H9 (cell line): Measurements from ENCODE around the gene SLC7A1. TPM values are rescaled to one million over a fixed set of nuclear protein-coding genes. Genes with fewer than 3 reads are reported as not detected.

Experiments
- DNase-seq: peaks from one replicate; pipeline ENCODE4 v3.0.0-alpha.2; 2017
- H2AFZ ChIP-seq: one replicate; pipeline ENCODE4 v1.6.1; 2013; ENCODE audit warnings: mild to moderate bottlenecking, low read length, control low read depth, moderate library complexity
- H2AK5ac ChIP-seq: 2 replicates; pipeline ENCODE4 v1.6.1; 2013; ENCODE audit warnings: low read length, control low read depth, mixed read lengths; ENCODE audit not compliant: insufficient read length
- H2BK120ac ChIP-seq: one replicate; pipeline ENCODE4 v1.6.1; 2013; ENCODE audit warnings: low read depth, mild to moderate bottlenecking, low read length, control low read depth, inconsistent platforms; ENCODE audit not compliant: poor library complexity, severe bottlenecking
- H2BK12ac ChIP-seq: 2 replicates; pipeline ENCODE4 v1.6.1; 2013; ENCODE audit warnings: low read length, control low read depth, mixed read lengths, low read depth; ENCODE audit not compliant: insufficient read length
- H2BK15ac ChIP-seq: 2 replicates; pipeline ENCODE4 v1.6.1; 2013; ENCODE audit warnings: low read depth, low read length, control low read depth
- H2BK20ac ChIP-seq: one replicate; pipeline ENCODE4 v1.6.1; 2013; ENCODE audit warnings: low read depth, mild to moderate bottlenecking, low read length, control low read depth, inconsistent platforms; ENCODE audit not compliant: poor library complexity, severe bottlenecking
- H2BK5ac ChIP-seq: 2 replicates; pipeline ENCODE4 v1.6.1; 2013; ENCODE audit warnings: low read length, control low read depth, mixed read lengths; ENCODE audit not compliant: insufficient read length
- H3K14ac ChIP-seq: 2 replicates; pipeline ENCODE4 v1.6.1; 2013; ENCODE audit warnings: low read length, control low read depth; ENCODE audit not compliant: insufficient read depth
- H3K18ac ChIP-seq: 2 replicates; pipeline ENCODE4 v1.6.1; 2013; ENCODE audit warnings: low read depth, mild to moderate bottlenecking, mixed read lengths, low read length, control low read depth; ENCODE audit not compliant: insufficient read length
- H3K23ac ChIP-seq: 2 replicates; pipeline ENCODE4 v1.6.1; 2013; ENCODE audit warnings: low read length, control low read depth, mixed read lengths, low read depth; ENCODE audit not compliant: insufficient read length
- H3K23me2 ChIP-seq: 2 replicates; pipeline ENCODE4 v1.6.1; 2013; ENCODE audit warnings: low read depth, mild to moderate bottlenecking, mixed read lengths, low read length, control low read depth; ENCODE audit not compliant: insufficient read length, poor library complexity, severe bottlenecking
- H3K27ac ChIP-seq: 2 replicates; pipeline ENCODE4 v1.5.1; 2013; ENCODE audit warnings: low read length, control low read depth, mixed read lengths, low read depth; ENCODE audit not compliant: insufficient read length
- H3K27me3 ChIP-seq: 2 replicates; pipeline ENCODE4 v1.6.1; 2013; ENCODE audit warnings: low read length, control low read depth, inconsistent platforms; ENCODE audit not compliant: insufficient read depth
- H3K4ac ChIP-seq: 2 replicates; pipeline ENCODE4 v1.6.1; 2013; ENCODE audit warnings: low read depth, mild to moderate bottlenecking, control low read depth, inconsistent platforms, low read length, moderate library complexity
- H3K4me1 ChIP-seq: 2 replicates; pipeline ENCODE4 v1.6.1; 2013; ENCODE audit warnings: low read length, control low read depth, inconsistent platforms; ENCODE audit not compliant: insufficient read depth
- H3K4me2 ChIP-seq: 2 replicates; pipeline ENCODE4 v1.6.1; 2013; ENCODE audit warnings: low read length, control low read depth, mixed read lengths; ENCODE audit not compliant: insufficient read length, insufficient read depth
- H3K56ac ChIP-seq: 2 replicates; pipeline ENCODE4 v1.6.1; 2013; ENCODE audit warnings: low read depth, mild to moderate bottlenecking, mixed read lengths, low read length, control low read depth; ENCODE audit not compliant: insufficient read length
- H3K79me1 ChIP-seq: 2 replicates; pipeline ENCODE4 v1.6.1; 2013; ENCODE audit warnings: low read depth, mild to moderate bottlenecking, moderate library complexity, low read length, control low read depth, inconsistent platforms; ENCODE audit not compliant: insufficient read depth, poor library complexity, severe bottlenecking
- H3K79me2 ChIP-seq: 2 replicates; pipeline ENCODE4 v1.6.1; 2013; ENCODE audit warnings: low read length, control low read depth, inconsistent platforms; ENCODE audit not compliant: insufficient read depth
- H3K9ac ChIP-seq: 2 replicates; pipeline ENCODE4 v1.6.1; 2013; ENCODE audit warnings: low read length, control low read depth, mixed read lengths; ENCODE audit not compliant: insufficient read length; ENCODE audit errors: extremely low read depth
- H3K9me3 ChIP-seq: one replicate; pipeline ENCODE4 v1.6.1; 2013; ENCODE audit warnings: low read depth, low read length, inconsistent platforms; ENCODE audit not compliant: control insufficient read depth
- H3T11ph ChIP-seq: one replicate; pipeline ENCODE4 v1.6.1; 2013; ENCODE audit warnings: mild to moderate bottlenecking, low read length, control low read depth, inconsistent platforms
- H4K20me1 ChIP-seq: one replicate; pipeline ENCODE4 v1.6.1; 2013; ENCODE audit not compliant: control insufficient read depth, insufficient read length, insufficient read depth
- H4K5ac ChIP-seq: 2 replicates; pipeline ENCODE4 v1.6.1; 2013; ENCODE audit warnings: low read depth, mild to moderate bottlenecking, mixed read lengths, low read length, control low read depth; ENCODE audit not compliant: insufficient read length
- H4K8ac ChIP-seq: replicated peaks from 2 replicates; pipeline ENCODE4 v1.6.1; 2013; ENCODE audit warnings: low read length, control low read depth, mixed read lengths, low read depth; ENCODE audit not compliant: insufficient read length
- H4K91ac ChIP-seq: 2 replicates; pipeline ENCODE4 v1.6.1; 2013; ENCODE audit warnings: low read depth, mild to moderate bottlenecking, moderate library complexity, mixed read lengths, low read length, control low read depth; ENCODE audit not compliant: insufficient read length
- H3K27ac Mint-ChIP-seq, 3 experiments: 2 replicates in 2 of 3; 3 replicates in 1 of 3; pipeline ENCODE4 v1.8.0; 2020 to 2021; ENCODE audit warnings: mixed read lengths in 3 of 3, mild to moderate bottlenecking in 1 of 3, moderate library complexity in 1 of 3
- H3K27me3 Mint-ChIP-seq: 2 replicates; pipeline ENCODE4 v1.8.0; 2021; ENCODE audit warnings: low read depth, mild to moderate bottlenecking, moderate library complexity, mixed read lengths
- H3K36me3 Mint-ChIP-seq, 3 experiments: 2 replicates in 2 of 3; 3 replicates in 1 of 3; pipeline ENCODE4 v1.8.0; 2020 to 2021; ENCODE audit warnings: low read depth in 3 of 3, mixed read lengths in 3 of 3; ENCODE audit not compliant: insufficient read depth in 1 of 3
- H3K4me1 Mint-ChIP-seq, 2 experiments: 2 replicates each; pipeline ENCODE4 v1.8.0; 2020; ENCODE audit warnings: mixed read lengths in 2 of 2
- H3K4me3 Mint-ChIP-seq, 2 experiments: 2 replicates in 1 of 2; 3 replicates in 1 of 2; pipeline ENCODE4 v1.8.0; 2020 to 2021; ENCODE audit warnings: mild to moderate bottlenecking in 2 of 2, mixed read lengths in 2 of 2, moderate library complexity in 1 of 2
- H3K9me3 Mint-ChIP-seq, 2 experiments: 2 replicates in 1 of 2; 3 replicates in 1 of 2; pipeline ENCODE4 v1.8.0; 2020; ENCODE audit warnings: mild to moderate bottlenecking in 2 of 2, mixed read lengths in 2 of 2, moderate library complexity in 1 of 2
- WGBS: extraction: QIAGEN DNeasy Blood & Tissue Kit; methylation state at CpG from one replicate; pipeline ENCODE4 v1.1.7; 2013; ENCODE audit warnings: missing lambda C conversion rate, low lambda C conversion rate, mixed read lengths; ENCODE audit not compliant: insufficient read length; ENCODE audit errors: extremely low coverage; 5-methylcytosine and 5-hydroxymethylcytosine counted together
- total RNA-seq: library from RNA; stranded (reverse); gene quantifications from 2 replicates; pipeline ENCODE4 v1.2.1, GENCODE V29; 2021
- TF ChIP-seq, protein P1 (sequence below): fragments of 200-600 bp; sonication (generic); conservative IDR thresholded peaks from 3 replicates; pipeline ENCODE4 v1.8.0; 2021; ENCODE audit warnings: antibody characterized with exemption, mild to moderate bottlenecking

Gene SLC7A1
- total RNA-seq, 1 experiment from 2014 or later: 109 TPM

DNA sequence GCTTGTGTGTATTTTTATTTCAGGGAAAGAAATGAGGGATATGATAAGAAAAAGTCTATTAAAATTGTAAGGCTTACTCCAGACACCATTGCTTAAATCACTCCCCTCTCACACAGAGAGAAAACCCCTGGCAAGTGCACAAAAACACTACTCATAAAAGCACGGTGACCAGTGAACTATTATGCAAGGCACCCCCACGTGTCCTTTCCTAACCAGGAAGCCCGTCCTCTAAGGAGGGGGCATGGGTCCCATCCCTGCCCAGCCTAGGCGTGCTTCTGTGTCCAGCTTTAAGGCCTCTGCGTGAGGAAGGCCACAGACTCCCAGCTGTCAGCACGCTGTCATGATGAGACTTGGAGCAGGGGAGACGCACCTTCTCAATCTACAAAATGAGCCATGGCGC, 83.5 kb downstream of the SLC7A1 start:
- no peak for DNase-seq
- Histone ChIP-seq H3K79me1 (no peaks in the 10 kb centered on the region), H2BK5ac (no peak overlapping the region), H4K20me1 (no peaks in the 10 kb centered on the region), H3K27me3 (no peaks in the 10 kb centered on the region), H2BK15ac (no peak overlapping the region), H2BK12ac (no peak overlapping the region), H3K4ac (no peak overlapping the region), H4K5ac (no peak overlapping the region), H2AK5ac (no peak overlapping the region), H3K79me2 (no peaks in the 10 kb centered on the region), H3K4me2 (no peak overlapping the region), H3K14ac (no peak overlapping the region), H3K27ac (no peak overlapping the region), H3T11ph (no peak overlapping the region), H3K4me1 (no peaks in the 10 kb centered on the region), H3K23me2 (no peaks in the 10 kb centered on the region), H3K9ac (no peak overlapping the region), H3K9me3 (no peaks in the 10 kb centered on the region), H3K18ac (no peak overlapping the region), H2BK20ac (no peak overlapping the region), H4K8ac (no peak overlapping the region), H2BK120ac (no peak overlapping the region), H3K56ac (no peak overlapping the region), H3K23ac (no peak overlapping the region), H2AFZ (no peak overlapping the region), H4K91ac (no peak overlapping the region)
- TF ChIP-seq, protein P1, sequence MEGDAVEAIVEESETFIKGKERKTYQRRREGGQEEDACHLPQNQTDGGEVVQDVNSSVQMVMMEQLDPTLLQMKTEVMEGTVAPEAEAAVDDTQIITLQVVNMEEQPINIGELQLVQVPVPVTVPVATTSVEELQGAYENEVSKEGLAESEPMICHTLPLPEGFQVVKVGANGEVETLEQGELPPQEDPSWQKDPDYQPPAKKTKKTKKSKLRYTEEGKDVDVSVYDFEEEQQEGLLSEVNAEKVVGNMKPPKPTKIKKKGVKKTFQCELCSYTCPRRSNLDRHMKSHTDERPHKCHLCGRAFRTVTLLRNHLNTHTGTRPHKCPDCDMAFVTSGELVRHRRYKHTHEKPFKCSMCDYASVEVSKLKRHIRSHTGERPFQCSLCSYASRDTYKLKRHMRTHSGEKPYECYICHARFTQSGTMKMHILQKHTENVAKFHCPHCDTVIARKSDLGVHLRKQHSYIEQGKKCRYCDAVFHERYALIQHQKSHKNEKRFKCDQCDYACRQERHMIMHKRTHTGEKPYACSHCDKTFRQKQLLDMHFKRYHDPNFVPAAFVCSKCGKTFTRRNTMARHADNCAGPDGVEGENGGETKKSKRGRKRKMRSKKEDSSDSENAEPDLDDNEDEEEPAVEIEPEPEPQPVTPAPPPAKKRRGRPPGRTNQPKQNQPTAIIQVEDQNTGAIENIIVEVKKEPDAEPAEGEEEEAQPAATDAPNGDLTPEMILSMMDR: no peak
- Mint-ChIP-seq H3K27ac (no peak overlapping the region), H3K4me1 (no peaks in the 10 kb centered on the region), H3K36me3 (peaks cover 29 to 65% (median 44%) of the 10 kb centered on the region in 3 experiments; a peak in 6 of 7 replicates), H3K9me3 (no peaks in the 10 kb centered on the region), H3K4me3 (no peak overlapping the region; a peak in 1 of 5 replicates), H3K27me3 (no peaks in the 10 kb centered on the region)
- WGBS: no CpG with 5 or more reads among the region's 8 CpGs
